Nucleus accumbens (tissue), 56 donors: ENCODE data around the gene TIGIT.

Experiments
- DNase-seq, 56 donors: peaks; one replicate each; lab custom pipeline; 2025; lab: John Stamatoyannopoulos, UW

Gene TIGIT

GRCh38 chr3:114308830-114309229 lies 15.0 kb downstream of the TIGIT start:
- DNase-seq = no peak

DNA sequence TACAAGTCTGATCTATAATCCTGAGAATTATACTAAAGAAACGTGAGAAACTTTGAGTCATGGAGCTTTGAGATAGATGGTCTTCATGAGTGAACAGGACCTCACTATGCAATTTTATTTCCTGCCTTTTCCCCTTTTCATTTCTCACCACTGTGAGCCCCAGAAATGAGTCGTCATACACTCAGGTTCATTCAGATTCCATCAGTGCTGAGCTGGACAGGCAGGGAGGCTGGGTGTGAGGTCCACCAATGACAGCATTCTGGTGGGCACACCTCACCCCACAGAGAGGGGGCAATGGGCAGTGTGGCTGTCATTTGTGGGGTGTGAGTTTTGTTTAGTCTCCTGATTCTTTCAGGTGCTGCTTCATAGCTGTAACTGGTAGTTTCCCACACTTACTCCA lies 16.9 kb downstream of the TIGIT start:
- DNase-seq = no peak

- DNase-seq = no peak
These were observed 19.6 kb downstream of the TIGIT start for GRCh38 chr3:114313426-114313825.

- DNase-seq = no peak
These were observed 20.5 kb downstream of the TIGIT start for GRCh38 chr3:114314282-114314681.

GRCh38 chr3:114318295-114318694 lies 24.5 kb downstream of the TIGIT start:
- no peak for DNase-seq

GRCh38 chr3:114319453-114319852 lies 25.6 kb downstream of the TIGIT start:
- no peak for DNase-seq

GRCh38 chr3:114320246-114320645 lies 26.4 kb downstream of the TIGIT start:
- no peak for DNase-seq

GRCh38 chr3:114323546-114324254 lies 29.9 kb downstream of the TIGIT start:
- DNase-seq = no peak

GRCh38 chr3:114327665-114328064 lies 33.8 kb downstream of the TIGIT start:
- DNase-seq = no peak

GRCh38 chr3:114328345-114328744 lies 34.5 kb downstream of the TIGIT start:
- no peak for DNase-seq

DNA sequence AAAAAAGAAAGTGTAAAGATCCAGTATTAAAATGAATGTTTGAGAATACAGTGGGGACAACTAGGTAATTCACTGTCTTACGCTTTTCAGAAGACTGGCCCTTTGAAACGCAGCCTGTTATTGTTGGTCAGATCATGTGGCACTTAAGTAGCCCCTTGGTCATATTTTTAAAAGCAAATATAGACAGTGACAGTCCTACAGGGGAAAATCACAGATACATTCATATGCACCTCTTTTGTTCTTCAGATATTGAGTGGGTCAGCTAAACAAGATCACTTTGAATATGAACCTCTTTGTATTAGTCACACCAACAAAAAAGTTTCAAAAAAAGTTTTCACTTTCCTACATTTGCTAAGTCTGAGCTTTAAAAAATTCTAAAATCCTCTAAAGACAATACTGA lies 36.0 kb downstream of the TIGIT start:
- DNase-seq = no peak

DNA sequence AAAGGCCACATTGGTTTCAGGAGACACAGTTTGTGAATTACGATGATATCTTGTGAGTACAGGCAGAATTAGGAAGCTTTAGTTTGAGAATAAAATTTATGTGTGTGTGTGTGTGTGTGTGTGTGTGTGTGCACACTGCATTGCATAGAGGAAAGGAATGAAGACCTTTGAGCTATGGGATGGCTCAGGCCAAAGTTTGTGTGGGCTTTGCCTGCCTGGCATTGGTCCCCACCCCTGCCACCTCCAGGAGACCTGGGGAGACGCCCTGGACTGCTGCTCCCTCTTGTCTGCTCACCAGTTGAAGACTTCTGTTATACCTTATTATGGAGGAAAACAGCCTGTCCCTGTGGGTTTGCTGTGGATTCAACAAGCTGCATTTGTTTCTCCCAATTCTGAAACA lies 37.2 kb downstream of the TIGIT start:
- no peak for DNase-seq

DNA sequence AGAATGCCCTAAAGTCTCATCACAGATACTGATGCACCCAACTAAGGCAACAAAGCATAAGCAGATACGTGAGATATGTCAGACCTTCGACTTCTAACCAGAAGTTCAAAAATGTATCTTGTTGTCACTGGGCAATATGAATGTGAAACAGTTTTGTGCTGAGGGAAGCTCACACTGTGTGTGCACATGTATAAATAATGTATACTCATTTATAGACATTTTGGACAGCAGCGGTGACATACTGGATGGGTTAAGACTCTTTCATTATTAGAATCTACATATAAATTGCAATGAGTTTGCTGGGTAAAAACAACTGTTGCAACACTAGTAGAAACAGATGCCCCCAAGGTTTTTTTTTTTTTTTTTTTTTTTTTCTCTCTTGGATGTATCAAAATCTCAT lies 37.9 kb downstream of the TIGIT start:
- DNase-seq = no peak

DNA sequence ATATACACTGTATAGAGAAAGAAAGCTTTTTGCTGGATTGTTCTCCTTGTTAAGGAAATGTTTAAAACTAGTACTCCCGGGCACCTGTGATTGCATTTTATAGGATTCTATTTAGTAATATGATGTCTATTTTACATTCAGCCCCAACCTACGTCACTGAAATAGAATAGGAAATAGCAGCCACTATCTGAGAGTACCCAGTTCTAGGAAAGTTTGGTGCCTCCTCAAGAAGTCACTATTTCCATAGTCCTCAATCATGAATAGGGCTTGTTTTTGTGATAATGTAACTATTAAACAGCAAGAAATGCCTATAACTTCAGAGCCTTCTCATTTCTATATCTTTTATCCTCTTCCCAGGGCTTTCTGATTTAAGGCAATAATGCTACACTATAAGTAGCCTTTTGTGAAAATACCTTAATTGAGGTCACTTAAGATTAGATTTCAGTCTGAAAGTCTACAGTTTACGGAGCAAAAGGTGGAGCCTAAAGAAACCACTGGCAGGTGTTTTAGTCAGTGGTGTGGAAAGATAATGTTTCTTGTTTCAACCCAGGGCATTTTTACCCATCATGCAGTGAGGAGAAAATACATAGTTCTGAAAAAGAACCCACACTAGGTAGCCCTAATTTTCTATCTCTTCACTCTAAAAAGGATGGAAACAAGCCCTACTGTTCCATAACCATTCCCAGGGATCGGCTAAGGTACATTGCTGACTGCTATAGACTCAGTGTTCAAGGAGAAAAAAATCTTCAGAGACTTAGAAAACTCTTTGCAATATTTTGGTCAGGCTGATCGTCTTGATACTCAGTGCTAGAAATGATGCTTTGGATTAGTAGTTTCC lies 38.7 kb downstream of the TIGIT start:
- DNase-seq = no peak

GRCh38 chr3:114333180-114333922 lies 39.5 kb downstream of the TIGIT start:
- DNase-seq = peak in 18 of 56 donors; percentile 7 to 75 (median 21)

DNA sequence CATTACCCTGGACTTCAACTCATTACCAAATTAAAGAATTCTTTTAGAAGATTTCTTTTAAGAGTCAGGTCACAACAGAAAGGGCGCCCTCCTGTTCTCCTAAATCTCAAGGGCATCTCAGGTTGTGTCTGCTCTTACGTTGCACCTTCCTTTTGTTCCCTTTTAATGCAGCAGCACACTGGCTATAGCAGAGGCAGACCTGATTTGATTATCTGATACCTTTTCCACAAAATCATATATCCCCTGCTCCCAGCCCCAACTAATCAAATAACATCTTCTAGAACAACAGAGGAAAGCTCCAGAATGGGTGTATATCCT lies 40.1 kb downstream of the TIGIT start:
- peak in 1 of 56 donors; percentile 70 for DNase-seq

GRCh38 chr3:114336122-114336697 lies 42.4 kb downstream of the TIGIT start:
- DNase-seq = no peak

- DNase-seq = no peak
These were observed 43.0 kb downstream of the TIGIT start for GRCh38 chr3:114336857-114337256.

- DNase-seq = no peak
These were observed 45.0 kb downstream of the TIGIT start for GRCh38 chr3:114338651-114339357.

DNA sequence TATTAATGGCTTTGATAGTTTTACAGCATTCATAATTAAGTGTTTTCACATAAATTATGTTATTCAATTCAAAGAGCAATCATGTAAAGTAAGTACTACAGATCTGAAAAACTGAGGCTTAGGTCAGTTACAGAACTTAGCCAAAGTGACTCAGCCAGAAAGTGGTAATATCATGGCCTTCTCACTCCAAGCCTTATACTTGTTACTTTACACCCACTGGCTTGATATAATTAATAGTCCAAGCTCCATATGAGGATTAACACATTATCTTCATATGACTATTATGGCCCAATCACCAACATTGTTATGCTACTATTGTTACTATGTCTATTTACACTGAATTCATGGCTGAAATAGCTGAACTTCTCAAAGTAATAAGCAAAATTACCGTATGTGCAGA lies 50.7 kb downstream of the TIGIT start:
- no peak for DNase-seq
